NB4 (cell line): ENCODE results near the gene CCDC138.

Experiments used
- DNase-seq: peaks from one replicate; pipeline ENCODE4 v3.0.0; 2010; ENCODE audit warnings: low read depth
- H3K4me3 ChIP-seq: one replicate; pipeline ENCODE4 v1.5.1; 2011; ENCODE audit warnings: mild to moderate bottlenecking, low read depth, low read length, moderate library complexity
- MYC ChIP-seq: IDR thresholded peaks from 2 replicates; pipeline ENCODE4 v1.6.1; 2011; ENCODE audit warnings: low read depth, low read length
- POLR2A ChIP-seq: IDR thresholded peaks from 2 replicates; pipeline ENCODE4 v1.6.1; 2011; ENCODE audit warnings: mild to moderate bottlenecking; ENCODE audit not compliant: insufficient read length; ENCODE audit errors: extremely low read depth
- TF ChIP-seq, protein P1 (sequence below): IDR thresholded peaks from one replicate; pipeline ENCODE4 v1.5.1; 2012; ENCODE audit warnings: low read depth, low read length
- TF ChIP-seq, protein P2 (sequence below): IDR thresholded peaks from 2 replicates; pipeline ENCODE4 v1.6.1; 2011; ENCODE audit warnings: low read depth, low read length

The CCDC138 gene

DNA sequence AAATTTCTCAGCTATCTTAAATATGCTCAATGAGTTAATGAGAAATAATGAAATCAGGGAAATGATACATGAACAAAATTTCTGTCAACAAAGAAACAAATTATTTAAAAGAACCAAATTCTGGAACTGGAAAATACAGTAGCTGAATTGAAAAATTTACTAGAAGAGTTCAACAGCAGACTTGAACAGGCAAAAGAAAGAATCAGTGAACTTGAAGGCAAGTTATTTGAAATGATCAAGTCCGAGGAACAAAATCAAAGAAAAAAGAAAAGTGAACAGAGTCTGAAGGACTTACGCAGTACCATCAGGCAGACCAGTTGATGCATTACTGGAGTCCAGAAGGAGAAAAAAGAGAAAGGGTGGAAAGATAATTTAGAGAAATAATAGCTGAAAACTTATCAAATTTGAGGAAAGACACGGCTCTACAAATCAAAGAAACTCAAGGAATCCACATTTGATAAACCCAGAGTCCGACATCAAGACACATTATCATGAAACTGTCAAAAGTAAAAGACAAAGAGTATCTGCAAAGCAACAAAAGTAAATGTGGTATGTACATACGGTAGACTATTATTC, 83.6 kb downstream of the CCDC138 start:
- no peak overlapping the region for H3K4me3 ChIP-seq
- TF ChIP-seq POLR2A (no peak), MYC (no peak)
- TF ChIP-seq, protein P1, sequence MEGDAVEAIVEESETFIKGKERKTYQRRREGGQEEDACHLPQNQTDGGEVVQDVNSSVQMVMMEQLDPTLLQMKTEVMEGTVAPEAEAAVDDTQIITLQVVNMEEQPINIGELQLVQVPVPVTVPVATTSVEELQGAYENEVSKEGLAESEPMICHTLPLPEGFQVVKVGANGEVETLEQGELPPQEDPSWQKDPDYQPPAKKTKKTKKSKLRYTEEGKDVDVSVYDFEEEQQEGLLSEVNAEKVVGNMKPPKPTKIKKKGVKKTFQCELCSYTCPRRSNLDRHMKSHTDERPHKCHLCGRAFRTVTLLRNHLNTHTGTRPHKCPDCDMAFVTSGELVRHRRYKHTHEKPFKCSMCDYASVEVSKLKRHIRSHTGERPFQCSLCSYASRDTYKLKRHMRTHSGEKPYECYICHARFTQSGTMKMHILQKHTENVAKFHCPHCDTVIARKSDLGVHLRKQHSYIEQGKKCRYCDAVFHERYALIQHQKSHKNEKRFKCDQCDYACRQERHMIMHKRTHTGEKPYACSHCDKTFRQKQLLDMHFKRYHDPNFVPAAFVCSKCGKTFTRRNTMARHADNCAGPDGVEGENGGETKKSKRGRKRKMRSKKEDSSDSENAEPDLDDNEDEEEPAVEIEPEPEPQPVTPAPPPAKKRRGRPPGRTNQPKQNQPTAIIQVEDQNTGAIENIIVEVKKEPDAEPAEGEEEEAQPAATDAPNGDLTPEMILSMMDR, result no peak
- TF ChIP-seq, protein P2, sequence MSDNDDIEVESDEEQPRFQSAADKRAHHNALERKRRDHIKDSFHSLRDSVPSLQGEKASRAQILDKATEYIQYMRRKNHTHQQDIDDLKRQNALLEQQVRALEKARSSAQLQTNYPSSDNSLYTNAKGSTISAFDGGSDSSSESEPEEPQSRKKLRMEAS, result no peak
- DNase-seq, result no peak

DNA sequence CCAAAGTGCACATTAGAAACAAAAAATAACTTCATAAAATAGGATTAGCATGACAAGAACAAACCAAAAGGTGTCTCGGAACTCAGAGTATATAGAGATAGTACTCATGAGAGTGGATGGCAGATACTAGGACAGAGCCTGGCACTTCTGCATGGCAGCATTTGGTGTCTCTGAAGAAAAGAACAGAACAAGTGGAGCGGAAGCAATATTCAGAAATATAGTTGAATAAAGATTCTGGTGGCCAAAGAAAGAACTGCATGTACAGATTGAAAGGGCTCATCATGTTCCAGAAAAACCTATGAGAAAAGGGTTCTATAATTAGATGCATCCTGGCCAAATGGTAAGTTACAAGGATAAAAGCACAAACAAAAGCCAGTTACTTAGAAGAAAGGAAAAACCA, 90.9 kb downstream of the CCDC138 start:
- no peak overlapping the region for H3K4me3 ChIP-seq
- DNase-seq, result no peak
- TF ChIP-seq, protein P2, result no peak
- TF ChIP-seq MYC (no peak), POLR2A (no peak)
- TF ChIP-seq, protein P1, result no peak

DNA sequence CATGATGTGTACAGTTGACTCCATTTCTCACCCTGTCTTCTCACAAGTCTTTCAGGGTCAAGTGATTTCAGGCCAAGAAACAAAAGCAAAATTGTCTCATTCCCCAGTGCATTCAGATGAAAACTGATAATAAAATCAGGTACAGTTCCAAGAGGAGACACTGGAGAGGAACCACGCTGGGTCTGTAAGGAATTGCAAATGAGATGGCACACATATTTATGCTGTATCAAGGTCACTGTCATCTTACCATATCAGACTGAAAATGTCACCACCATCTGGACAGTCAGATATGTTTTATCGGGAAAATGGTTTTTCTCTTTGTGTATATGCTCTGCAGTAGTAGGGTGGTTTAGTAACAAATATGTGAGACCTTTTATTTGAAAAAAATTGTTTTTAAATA, 91.7 kb downstream of the CCDC138 start:
- TF ChIP-seq MYC (no peak), POLR2A (no peak)
- TF ChIP-seq, protein P1, result no peak
- TF ChIP-seq, protein P2, result no peak
- no peak for DNase-seq
- H3K4me3 ChIP-seq, result no peak overlapping the region

DNA sequence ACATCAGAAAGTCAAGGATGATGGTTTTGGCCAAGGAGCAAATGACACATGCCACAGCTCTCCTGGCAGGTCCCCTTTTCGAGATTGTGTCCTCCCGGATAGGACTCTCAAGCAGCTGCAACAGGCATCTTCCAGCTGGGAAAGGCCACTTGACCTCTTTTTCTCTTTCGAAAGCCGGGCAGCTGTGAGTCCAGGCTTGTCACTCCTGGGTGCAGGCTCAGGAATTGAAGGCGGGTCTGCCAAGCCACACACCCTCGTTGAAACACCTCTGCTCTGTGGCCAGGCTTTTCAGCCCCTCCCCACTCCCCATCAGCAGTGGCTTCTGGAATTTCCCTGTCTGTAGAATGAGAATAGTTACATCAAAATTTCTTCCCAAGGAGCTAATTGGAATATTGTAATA, 98.0 kb downstream of the CCDC138 start:
- H3K4me3 ChIP-seq, result no peak overlapping the region
- DNase-seq, result no peak
- TF ChIP-seq MYC (no peak), POLR2A (no peak)
- TF ChIP-seq, protein P1, result no peak
- TF ChIP-seq, protein P2, result no peak

DNA sequence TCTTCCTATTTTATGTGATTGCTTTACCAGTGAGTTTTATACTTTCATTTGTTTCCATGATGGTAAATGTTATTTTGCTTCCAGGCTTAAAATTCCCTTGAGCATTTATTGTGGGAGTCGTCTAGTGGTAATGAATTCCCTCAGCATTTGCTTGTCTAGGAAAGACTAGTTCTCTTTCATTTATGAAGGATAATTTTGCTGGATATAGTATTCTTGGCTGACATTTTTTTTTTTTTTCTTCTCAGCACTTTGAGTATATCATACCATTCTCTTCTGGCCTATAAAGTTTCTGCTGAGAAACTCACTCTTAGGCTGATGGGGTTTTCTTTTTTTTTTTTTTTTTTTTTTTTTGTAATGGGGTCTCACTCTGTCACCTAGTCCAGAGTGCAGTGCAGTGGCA, 103.3 kb downstream of the CCDC138 start:
- H3K4me3 ChIP-seq, result no peak overlapping the region
- no peak for TF ChIP-seq POLR2A
- TF ChIP-seq, protein P2, result no peak
- no peak for TF ChIP-seq MYC
- TF ChIP-seq, protein P1, result no peak
- no peak for DNase-seq

DNA sequence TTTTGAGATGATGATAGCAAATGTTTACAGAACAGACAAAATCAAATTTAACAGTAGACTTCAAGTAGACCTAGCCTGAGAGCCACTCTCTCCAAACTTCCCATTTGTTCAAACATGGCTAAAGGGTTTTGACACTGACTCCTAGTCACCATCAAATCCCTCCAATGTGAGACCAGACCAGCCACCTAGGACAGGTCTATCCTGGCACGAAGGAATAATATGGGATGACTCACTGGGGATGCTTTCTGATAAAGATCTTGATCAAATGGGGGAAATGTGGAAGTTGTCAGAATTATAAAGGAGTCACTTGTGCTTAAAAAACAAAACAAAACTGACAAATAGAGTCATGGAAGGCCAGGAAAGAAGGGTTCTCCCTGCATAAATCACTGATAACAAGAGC, 106.7 kb downstream of the CCDC138 start:
- DNase-seq, result no peak
- no peak overlapping the region for H3K4me3 ChIP-seq
- TF ChIP-seq, protein P2, result no peak
- TF ChIP-seq MYC, result no peak
- TF ChIP-seq POLR2A, result no peak
- TF ChIP-seq, protein P1, result no peak
